ENCODE data around the gene RNF115.

- TF ChIP-seq POLR2AphosphoS5 (IDR thresholded peaks at IDR 0.05) (no peak), POLR2A (IDR thresholded peaks at IDR 0.05) (no peak)
Measured at GRCh38 chr1:145805057-145805456, 18.8 kb downstream of the RNF115 start.
